Eye (tissue), 1 donor: ENCODE results near the gene ZNF594.
"Not testable (repeated sequence)": the region's sequence is repeated elsewhere in the genome, so short reads cannot be mapped to it uniquely, and the experiment has no call there.

Experiments used
- DNase-seq: peaks from one replicate; pipeline ENCODE4 v3.0.0-alpha.2; 2015

Gene ZNF594

DNA sequence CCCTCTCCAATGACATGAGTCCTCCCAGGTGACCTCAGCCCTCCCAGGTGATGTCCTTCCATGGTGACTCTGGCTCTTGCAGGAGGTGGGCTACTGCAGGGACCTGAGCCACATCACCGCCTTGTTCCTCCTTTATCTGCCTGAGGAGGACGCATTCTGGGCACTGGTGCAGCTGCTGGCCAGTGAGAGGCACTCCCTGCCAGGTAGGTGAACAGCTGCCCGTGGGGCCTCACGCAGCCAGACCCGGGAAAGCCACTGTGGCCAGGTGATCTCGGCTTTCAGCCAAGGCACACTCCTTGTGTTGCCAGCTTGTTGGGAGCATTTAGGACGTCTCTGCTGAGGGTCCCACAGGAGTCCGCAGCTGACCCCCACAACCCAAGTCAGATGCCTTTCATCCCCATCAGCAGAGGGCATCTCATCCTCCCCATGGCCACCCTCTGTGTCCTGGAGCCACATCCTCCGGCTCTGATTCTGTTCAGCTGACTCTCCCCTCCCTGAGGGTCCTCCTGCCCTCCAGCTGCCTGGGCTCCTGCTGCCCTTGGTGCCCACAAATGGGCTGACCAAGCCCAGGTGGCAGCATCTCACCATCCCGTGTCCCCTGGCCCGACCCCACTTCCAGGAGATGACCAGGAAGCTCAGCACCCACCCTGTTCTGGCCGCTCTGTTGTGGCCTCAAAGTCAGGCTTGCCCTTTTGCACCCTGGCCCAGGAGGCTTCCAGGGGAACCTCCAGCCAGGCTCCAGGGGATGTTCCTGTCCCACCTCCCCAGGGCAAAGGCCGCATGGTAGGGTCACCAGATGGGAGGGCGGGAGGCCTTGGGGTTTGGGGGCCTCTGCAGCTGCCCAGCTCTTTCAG is 55.7 kb downstream of the ZNF594 start:
- DNase-seq, result no peak

DNA sequence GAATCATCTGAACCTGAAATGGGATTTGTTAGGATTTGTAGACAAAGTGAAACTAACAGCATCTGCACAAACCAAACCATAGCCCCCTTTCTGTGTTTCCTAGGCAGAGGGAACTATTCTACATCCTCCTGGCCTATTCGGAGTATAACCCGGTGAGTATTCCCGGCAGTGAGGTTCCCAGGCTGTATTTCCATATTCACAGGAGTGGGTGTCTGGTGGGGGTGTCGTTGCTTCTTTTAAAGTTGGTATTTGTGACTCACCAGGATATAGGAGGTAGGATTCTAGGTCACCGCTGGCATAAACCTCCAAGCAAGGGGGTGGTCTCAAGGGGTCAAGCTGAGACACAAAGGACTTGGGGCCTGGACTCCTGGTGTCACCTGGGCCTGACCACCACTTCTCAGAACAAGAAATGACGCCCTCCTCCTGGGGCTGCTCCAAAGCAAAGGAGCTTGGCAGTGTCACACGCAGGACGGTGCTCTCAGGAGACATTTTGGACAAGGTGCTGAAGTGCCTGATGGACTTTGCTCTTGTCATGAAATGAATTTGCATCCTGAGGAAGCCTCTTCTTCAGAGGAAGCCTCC is 56.4 kb downstream of the ZNF594 start:
- not testable (repeated sequence) for DNase-seq

DNA sequence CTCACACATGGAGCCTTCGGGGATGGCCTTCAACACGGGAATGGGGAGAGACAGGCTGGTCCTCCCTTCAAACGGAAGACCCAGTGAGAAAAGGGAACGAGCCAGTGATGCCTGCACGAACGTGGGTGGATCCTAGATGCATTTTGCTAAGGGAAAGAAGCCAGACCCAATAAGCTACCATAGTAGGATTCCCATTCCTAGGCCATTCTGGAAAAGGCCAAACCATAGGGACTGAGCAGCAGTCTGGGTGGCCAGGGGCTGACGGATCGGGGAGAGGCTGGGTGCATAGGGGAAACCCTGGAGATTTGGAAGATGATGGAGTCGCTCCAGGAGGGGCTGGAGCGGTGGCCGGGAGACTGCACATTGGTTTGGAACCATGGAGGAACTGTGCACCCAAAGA is 57.1 kb downstream of the ZNF594 start:
- not testable (repeated sequence) for DNase-seq

DNA sequence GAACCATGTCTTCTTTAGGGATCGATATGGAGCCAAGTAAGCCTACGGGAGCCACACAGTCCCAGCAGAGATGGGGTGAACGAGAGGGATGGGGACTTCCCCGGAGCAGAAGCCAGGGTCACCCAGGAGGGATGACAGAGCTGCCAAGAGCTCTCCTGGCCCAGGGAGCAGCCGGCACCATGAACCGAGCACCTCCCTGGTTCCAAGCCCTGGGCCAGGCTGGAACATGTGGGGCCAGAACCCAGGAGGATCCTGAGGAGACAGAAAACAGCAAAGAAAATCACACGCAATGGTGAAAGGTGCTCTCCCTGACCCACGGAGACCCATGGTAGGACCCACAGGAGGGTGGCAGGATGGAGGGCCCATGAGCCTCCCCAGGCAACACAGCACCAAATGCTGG is 57.7 kb downstream of the ZNF594 start:
- not testable (repeated sequence) for DNase-seq

DNA sequence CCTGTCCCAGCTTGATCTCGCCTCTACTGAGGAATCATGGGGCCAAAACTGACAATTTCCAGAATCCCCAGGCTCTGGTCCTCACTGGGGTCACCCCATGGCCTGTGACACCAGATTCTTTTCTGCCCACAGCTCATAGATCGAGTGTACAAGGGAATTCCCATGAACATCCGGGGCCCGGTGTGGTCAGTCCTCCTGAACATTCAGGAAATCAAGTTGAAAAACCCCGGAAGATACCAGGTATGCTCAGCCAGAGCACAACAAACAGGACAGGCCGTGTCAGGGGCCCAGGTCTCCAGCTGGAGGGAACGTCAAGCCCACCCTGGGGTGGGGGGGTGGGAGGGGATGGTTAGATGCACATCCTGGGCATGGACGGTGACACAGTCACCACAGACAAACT is 58.4 kb downstream of the ZNF594 start:
- DNase-seq, result no peak

DNA sequence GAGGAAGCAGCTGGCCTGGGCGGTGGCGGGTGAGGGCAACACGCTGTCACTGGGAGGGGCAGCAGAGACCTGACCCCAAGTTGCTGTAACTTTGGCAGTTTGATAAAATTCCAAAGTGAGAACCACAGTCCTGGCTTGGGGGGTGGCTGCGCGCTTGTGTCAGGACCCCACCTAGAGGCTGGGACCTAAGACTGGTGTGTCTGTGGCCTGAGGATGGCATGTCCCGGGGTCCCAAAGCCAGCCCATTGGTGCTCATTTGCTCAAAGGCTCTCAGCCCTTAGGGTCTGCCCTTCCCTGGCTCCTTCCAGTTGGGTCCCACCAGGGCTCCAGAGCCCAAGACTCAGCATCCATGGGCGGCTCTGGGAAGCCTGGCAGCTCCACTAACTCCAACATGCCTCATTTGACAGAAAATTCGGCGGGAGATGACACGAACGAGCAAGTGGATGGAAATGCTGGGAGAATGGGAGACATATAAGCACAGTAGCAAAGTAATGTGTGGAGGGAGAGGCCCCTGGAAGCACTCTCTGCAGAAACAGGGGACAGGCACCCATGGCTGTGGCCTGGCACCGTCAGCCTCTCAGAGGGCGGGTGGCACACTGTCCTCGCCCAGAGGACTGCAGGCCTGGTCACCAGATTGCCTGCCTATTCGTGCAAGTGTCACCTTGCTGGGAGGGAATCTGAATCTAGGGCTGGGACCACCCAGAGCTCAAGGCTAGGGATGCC is 59.0 kb downstream of the ZNF594 start:
- DNase-seq, result not testable (repeated sequence)

DNA sequence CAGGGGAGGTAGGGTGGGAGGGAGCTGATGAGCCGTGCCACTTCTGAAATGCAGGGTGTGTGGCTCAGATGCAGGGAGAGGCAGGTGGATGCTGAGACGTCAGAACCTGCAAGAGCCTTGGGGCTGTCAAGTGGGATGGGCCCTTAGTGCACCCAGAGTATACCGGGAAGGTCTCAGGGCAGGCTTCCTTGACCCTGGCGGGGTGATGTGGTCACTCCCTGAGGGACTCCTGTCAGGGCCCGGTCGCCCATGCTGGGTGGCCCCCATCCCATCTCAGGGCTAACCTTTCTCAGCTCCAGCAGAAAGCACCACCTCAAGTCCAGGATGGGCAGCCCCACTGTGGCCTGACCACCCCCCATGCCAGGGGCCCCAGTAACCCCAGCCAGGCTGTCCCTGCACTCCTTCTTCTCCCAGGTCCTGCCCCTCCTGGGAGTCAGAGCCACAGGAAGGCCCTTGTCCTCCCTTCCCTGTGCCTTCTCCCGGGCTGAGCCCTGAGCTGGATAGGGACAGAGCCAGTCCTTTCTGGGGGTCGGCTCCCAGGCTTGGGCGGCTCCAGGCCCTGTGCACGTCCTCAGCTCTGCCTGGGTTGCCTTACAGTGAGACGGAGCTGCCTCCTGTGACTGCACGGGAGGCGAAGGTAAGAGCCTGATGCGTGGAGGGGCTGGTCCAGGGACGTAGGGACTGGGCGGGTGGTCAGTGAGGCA is 59.7 kb downstream of the ZNF594 start:
- not testable (repeated sequence) for DNase-seq

DNA sequence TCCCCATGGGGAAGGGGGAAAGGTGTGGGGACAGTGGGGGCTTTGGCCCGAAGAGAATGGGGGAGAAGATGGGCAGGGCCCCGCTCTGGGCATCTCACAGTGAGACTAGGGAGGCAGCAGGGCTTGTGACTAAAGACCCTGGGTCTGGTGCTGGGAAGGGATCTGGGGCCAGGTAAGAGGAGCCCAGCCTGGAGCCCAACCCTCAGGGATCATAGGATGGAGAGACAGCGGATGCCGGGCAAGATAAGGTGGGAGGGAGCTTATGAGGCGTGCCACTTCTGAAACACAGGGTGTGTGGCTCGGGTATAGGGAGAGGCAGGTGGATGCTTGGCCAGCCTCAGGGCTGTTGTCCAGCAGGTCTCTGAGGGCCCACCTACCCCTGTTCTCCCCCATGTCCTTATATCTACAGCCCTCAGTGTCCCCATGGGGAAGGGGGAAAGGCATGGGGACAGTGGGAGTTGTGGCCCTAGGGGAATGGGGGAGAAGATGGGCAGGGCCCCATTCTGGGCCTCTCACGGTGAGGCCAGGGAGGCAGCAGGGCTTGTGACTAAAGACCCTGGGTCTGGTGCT is 60.4 kb downstream of the ZNF594 start:
- no peak for DNase-seq

DNA sequence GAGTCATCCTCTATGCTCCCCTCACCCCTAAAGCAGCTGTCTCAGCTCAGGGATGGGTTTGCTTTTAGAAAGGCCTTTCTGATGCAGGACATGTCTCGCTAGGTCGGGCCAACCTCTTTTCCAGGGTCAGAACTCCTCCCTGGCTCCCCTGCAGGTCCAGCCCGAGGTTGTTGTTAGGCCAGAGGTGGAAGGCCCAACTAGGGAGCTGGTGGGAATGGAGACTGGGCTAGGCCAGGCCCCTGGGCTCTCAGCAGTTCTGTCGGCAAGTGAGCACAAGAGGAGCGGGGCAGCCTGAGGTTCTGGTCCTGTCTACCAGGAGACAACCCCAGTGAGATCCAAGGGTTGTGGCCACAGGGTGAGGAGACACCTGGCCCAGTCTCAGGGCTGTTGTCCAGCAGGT is 61.0 kb downstream of the ZNF594 start:
- not testable (repeated sequence) for DNase-seq

DNA sequence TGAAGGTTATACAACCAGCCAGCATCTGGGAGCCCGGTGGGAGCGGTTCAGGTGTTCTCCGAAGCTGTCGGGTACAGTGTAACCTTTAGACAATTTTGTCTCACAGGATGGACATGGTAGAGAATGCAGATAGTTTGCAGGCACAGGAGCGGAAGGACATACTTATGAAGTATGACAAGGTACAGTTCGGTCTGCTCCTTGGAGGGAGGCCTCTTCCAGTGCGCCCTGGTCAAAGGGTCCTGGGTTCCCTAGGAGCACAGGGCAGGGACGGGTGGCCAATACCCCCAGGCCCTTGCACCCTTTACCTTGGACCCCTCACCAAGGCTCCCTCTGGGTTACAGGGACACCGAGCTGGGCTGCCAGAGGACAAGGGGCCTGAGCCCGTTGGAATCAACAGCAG is 61.4 kb downstream of the ZNF594 start:
- DNase-seq, result not testable (repeated sequence)

DNA sequence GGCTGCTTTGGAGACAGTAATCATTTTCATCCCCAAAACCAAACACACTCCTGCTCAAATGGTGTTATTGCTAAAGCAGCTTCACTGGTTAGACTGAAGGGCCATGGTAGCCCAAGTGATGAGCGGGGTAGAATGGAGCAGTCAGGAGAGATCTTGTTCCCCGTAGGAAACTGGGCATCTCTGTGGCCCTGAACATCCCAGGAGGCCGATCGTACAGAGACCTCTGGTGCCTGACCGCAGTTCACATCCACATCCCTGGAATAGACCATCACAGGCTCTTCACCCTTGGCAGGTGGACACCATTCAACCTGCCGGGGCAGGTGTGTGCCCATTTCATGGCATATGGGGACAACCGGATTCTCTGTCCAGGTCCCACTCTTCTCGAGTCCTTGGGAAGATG is 61.9 kb downstream of the ZNF594 start:
- not testable (repeated sequence) for DNase-seq
